ENCODE results near the gene EPHA3.

Gene EPHA3

GRCh38 chr3:89154416-89154815 is 47.0 kb downstream of the EPHA3 start:
- no peak for DNase-seq

GRCh38 chr3:89155811-89156210 is 48.4 kb downstream of the EPHA3 start:
- no peak for DNase-seq

- no peak for DNase-seq
These were observed 50.2 kb downstream of the EPHA3 start for GRCh38 chr3:89157575-89157974.

GRCh38 chr3:89159605-89160004 is 52.2 kb downstream of the EPHA3 start:
- no peak for DNase-seq

GRCh38 chr3:89164774-89165173 is 57.4 kb downstream of the EPHA3 start:
- DNase-seq, result no peak

GRCh38 chr3:89165636-89166263 is 58.3 kb downstream of the EPHA3 start:
- DNase-seq, result no peak

GRCh38 chr3:89171687-89172545 is 64.5 kb downstream of the EPHA3 start:
- DNase-seq, result no peak

- DNase-seq, result no peak
These were observed 66.1 kb downstream of the EPHA3 start for GRCh38 chr3:89173546-89173945.

- no peak for DNase-seq
These were observed 72.1 kb downstream of the EPHA3 start for GRCh38 chr3:89179355-89180001.

GRCh38 chr3:89180334-89180733 is 72.9 kb downstream of the EPHA3 start:
- DNase-seq, result no peak

- DNase-seq, result no peak
These were observed 74.6 kb downstream of the EPHA3 start for GRCh38 chr3:89182056-89182455.

- DNase-seq, result peak; percentile 31
These were observed 77.0 kb downstream of the EPHA3 start for GRCh38 chr3:89184151-89184995.

- peak; percentile 86 for DNase-seq
These were observed 79.0 kb downstream of the EPHA3 start for GRCh38 chr3:89186456-89186855.

- no peak for DNase-seq
These were observed 91.2 kb downstream of the EPHA3 start for GRCh38 chr3:89198591-89198990.

- DNase-seq, result no peak
These were observed 105.2 kb downstream of the EPHA3 start for GRCh38 chr3:89212619-89213018.

GRCh38 chr3:89216016-89216739 is 108.8 kb downstream of the EPHA3 start:
- no peak for DNase-seq

- no peak for DNase-seq
These were observed 109.8 kb downstream of the EPHA3 start for GRCh38 chr3:89217148-89217685.

- DNase-seq, result no peak
These were observed 114.5 kb downstream of the EPHA3 start for GRCh38 chr3:89221924-89222323.

GRCh38 chr3:89223188-89223587 is 115.8 kb downstream of the EPHA3 start:
- peak; percentile 62 for DNase-seq

- DNase-seq, result no peak
These were observed 119.8 kb downstream of the EPHA3 start for GRCh38 chr3:89227218-89227617.

GRCh38 chr3:89227634-89228033 is 120.2 kb downstream of the EPHA3 start:
- DNase-seq, result no peak

- no peak for DNase-seq
These were observed 124.7 kb downstream of the EPHA3 start for GRCh38 chr3:89232155-89232554.

All from NCI-H1105 (cell line).